ENCODE data around the gene MFSD12. TPM values are rescaled to one million over a fixed set of nuclear protein-coding genes. Genes with fewer than 3 reads are reported as not detected.

Gene MFSD12
- total and polyA plus RNA-seq, 4 donors = 9.4 to 43.6 (median 24.6) TPM

DNA sequence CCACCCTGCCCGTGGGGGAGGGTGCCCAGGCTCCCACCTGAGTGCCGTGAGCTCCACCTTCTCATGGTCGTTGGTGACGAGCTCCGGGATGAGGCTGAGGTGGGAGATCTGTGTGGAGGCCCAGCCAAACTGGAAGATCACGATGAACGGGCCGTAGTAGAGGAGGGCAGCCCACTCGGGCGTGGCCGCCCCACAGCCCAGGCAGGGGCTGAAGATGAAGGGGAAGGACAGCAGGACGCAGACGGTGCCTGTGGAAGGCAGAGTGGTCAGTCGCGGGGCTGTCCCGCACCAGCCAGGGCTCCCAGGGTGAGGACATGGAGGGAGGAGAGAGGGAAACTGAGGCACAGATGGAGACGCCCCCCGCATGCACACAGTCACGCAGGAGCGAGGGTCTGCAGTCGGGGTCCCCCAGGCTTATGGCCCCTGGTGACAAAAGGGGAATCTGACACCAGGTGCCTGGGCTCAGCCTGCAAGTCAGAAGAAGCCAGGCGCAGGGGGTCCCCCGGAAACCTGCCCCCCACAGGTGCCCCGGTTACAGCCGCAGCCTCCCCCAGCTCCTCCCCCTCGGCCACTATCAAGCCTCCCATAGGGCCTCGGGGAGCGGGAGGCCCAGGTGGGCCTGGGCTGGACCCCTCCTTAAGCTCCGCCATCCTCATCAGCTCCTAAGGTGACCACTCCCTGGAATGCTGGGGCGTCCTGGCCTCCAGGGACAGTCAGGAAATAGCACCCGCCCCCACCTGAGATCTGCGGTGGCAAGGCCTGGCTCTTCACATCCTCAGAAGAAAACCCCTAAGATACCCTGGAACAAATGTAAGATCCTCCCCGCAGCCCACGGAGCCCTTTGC, 6.2 kb downstream of the MFSD12 start:
- DNase-seq (ENCODE audit: low spot score) = no peak
- no peaks in the 10 kb centered on the region for H3K27me3 ChIP-seq (ENCODE audit: control insufficient read depth in 4 of 4, insufficient read depth in 4 of 4, low read length in 3 of 4)
- H3K4me3 ChIP-seq (ENCODE audit: low read depth in 1 of 3, low read length in 3 of 3) = no peak overlapping the region
- H3K27ac ChIP-seq (ENCODE audit: low read depth in 1 of 2, low read length in 2 of 2) = no peak overlapping the region
- TF ChIP-seq, protein P1, sequence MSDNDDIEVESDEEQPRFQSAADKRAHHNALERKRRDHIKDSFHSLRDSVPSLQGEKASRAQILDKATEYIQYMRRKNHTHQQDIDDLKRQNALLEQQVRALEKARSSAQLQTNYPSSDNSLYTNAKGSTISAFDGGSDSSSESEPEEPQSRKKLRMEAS (IDR thresholded peaks at IDR 0.05) = no peak
- TF ChIP-seq, protein P2, sequence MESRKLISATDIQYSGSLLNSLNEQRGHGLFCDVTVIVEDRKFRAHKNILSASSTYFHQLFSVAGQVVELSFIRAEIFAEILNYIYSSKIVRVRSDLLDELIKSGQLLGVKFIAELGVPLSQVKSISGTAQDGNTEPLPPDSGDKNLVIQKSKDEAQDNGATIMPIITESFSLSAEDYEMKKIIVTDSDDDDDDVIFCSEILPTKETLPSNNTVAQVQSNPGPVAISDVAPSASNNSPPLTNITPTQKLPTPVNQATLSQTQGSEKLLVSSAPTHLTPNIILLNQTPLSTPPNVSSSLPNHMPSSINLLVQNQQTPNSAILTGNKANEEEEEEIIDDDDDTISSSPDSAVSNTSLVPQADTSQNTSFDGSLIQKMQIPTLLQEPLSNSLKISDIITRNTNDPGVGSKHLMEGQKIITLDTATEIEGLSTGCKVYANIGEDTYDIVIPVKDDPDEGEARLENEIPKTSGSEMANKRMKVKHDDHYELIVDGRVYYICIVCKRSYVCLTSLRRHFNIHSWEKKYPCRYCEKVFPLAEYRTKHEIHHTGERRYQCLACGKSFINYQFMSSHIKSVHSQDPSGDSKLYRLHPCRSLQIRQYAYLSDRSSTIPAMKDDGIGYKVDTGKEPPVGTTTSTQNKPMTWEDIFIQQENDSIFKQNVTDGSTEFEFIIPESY (IDR thresholded peaks at IDR 0.05) = no peak
- TF ChIP-seq TAF1 (conservative IDR thresholded peaks at IDR 0.05) = no peak
- TF ChIP-seq RAD21 (IDR thresholded peaks at IDR 0.05) = no peak
- TF ChIP-seq EGR1 (IDR thresholded peaks at IDR 0.05; ENCODE audit: low read depth in 2 of 2) = no peak
- H3K4me1 ChIP-seq (ENCODE audit: control insufficient read depth in 4 of 4, insufficient read depth in 4 of 4, low read length in 3 of 4) = peaks cover 7 to 35% (median 17%) of the 10 kb centered on the region in 4 donors
- H3K9ac ChIP-seq (ENCODE audit: low read depth in 1 of 2, low read length in 2 of 2) = no peak overlapping the region
- WGBS = 96% methylated on average over 34 of the region's 34 CpGs
- peaks cover 0 to 7% (median 5%) of the 10 kb centered on the region in 4 donors for H3K36me3 ChIP-seq (ENCODE audit: control insufficient read depth in 4 of 4, insufficient read depth in 3 of 4, low read depth in 1 of 4, low read length in 3 of 4)
- H3K9me3 ChIP-seq (ENCODE audit: control insufficient read depth in 4 of 4, low read length in 3 of 4) = no peaks in the 10 kb centered on the region

DNA sequence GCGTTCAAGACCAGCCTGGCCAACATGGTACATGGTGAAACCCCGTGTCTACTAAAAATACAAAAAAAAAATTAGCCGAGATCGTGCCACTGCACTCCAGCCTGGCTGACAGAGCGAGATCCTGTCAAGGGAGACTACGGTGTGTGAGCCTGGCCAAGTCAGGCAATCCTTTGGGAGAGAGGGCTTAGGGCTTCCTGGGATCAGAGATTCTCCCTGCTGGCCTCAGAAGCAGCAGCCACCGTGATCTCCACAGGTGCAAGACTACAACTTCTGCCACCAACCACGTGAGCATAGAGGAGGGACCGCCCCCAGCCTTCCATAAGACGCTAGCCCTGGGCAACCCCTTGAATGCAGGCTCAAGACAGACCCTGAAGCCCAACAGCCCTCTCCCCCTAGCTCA, 7.6 kb downstream of the MFSD12 start:
- no peaks in the 10 kb centered on the region for H3K9me3 ChIP-seq (ENCODE audit: control insufficient read depth in 4 of 4, low read length in 3 of 4)
- H3K27ac ChIP-seq (ENCODE audit: low read depth in 1 of 2, low read length in 2 of 2) = no peak overlapping the region
- TF ChIP-seq YY1 (IDR thresholded peaks at IDR 0.05) (no peak), JUND (IDR thresholded peaks at IDR 0.05) (no peak), FOXA2 (IDR thresholded peaks at IDR 0.05) (no peak), RXRA (IDR thresholded peaks at IDR 0.05) (no peak), NR2F2 (IDR thresholded peaks at IDR 0.05) (no peak), EGR1 (IDR thresholded peaks at IDR 0.05; ENCODE audit: low read depth in 2 of 2) (no peak), SP1 (IDR thresholded peaks at IDR 0.05) (no peak), HNF4G (IDR thresholded peaks at IDR 0.05) (no peak), TAF1 (conservative IDR thresholded peaks at IDR 0.05) (no peak), HNF4A (conservative IDR thresholded peaks at IDR 0.05) (no peak), FOXA1 (IDR thresholded peaks at IDR 0.05) (no peak), RAD21 (IDR thresholded peaks at IDR 0.05) (no peak), GABPA (IDR thresholded peaks at IDR 0.05 in 1 of 2, conservative IDR thresholded peaks at IDR 0.05 in 1 of 2) (no peak)
- TF ChIP-seq, protein P3, sequence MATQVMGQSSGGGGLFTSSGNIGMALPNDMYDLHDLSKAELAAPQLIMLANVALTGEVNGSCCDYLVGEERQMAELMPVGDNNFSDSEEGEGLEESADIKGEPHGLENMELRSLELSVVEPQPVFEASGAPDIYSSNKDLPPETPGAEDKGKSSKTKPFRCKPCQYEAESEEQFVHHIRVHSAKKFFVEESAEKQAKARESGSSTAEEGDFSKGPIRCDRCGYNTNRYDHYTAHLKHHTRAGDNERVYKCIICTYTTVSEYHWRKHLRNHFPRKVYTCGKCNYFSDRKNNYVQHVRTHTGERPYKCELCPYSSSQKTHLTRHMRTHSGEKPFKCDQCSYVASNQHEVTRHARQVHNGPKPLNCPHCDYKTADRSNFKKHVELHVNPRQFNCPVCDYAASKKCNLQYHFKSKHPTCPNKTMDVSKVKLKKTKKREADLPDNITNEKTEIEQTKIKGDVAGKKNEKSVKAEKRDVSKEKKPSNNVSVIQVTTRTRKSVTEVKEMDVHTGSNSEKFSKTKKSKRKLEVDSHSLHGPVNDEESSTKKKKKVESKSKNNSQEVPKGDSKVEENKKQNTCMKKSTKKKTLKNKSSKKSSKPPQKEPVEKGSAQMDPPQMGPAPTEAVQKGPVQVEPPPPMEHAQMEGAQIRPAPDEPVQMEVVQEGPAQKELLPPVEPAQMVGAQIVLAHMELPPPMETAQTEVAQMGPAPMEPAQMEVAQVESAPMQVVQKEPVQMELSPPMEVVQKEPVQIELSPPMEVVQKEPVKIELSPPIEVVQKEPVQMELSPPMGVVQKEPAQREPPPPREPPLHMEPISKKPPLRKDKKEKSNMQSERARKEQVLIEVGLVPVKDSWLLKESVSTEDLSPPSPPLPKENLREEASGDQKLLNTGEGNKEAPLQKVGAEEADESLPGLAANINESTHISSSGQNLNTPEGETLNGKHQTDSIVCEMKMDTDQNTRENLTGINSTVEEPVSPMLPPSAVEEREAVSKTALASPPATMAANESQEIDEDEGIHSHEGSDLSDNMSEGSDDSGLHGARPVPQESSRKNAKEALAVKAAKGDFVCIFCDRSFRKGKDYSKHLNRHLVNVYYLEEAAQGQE (IDR thresholded peaks at IDR 0.05) = no peak
- TF ChIP-seq, protein P2 (IDR thresholded peaks at IDR 0.05) = no peak
- TF ChIP-seq, protein P1 (IDR thresholded peaks at IDR 0.05) = no peak
- TF ChIP-seq, protein P4, sequence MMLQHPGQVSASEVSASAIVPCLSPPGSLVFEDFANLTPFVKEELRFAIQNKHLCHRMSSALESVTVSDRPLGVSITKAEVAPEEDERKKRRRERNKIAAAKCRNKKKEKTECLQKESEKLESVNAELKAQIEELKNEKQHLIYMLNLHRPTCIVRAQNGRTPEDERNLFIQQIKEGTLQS (IDR thresholded peaks at IDR 0.05) = no peak
- TF ChIP-seq, protein P5, sequence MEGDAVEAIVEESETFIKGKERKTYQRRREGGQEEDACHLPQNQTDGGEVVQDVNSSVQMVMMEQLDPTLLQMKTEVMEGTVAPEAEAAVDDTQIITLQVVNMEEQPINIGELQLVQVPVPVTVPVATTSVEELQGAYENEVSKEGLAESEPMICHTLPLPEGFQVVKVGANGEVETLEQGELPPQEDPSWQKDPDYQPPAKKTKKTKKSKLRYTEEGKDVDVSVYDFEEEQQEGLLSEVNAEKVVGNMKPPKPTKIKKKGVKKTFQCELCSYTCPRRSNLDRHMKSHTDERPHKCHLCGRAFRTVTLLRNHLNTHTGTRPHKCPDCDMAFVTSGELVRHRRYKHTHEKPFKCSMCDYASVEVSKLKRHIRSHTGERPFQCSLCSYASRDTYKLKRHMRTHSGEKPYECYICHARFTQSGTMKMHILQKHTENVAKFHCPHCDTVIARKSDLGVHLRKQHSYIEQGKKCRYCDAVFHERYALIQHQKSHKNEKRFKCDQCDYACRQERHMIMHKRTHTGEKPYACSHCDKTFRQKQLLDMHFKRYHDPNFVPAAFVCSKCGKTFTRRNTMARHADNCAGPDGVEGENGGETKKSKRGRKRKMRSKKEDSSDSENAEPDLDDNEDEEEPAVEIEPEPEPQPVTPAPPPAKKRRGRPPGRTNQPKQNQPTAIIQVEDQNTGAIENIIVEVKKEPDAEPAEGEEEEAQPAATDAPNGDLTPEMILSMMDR (IDR thresholded peaks at IDR 0.05; ENCODE audit: low read depth, low read length, missing input control) = no peak

More for the DNA sequence above, 7.6 kb downstream of the MFSD12 start:
- Histone ChIP-seq H3K9ac (ENCODE audit: low read depth in 1 of 2, low read length in 2 of 2) (no peak overlapping the region), H3K4me1 (ENCODE audit: control insufficient read depth in 4 of 4, insufficient read depth in 4 of 4, low read length in 3 of 4) (peaks cover 4 to 24% (median 10%) of the 10 kb centered on the region in 4 donors), H3K27me3 (ENCODE audit: control insufficient read depth in 4 of 4, insufficient read depth in 4 of 4, low read length in 3 of 4) (no peaks in the 10 kb centered on the region), H3K36me3 (ENCODE audit: control insufficient read depth in 4 of 4, insufficient read depth in 3 of 4, low read depth in 1 of 4, low read length in 3 of 4) (peaks cover 0 to 9% (median 5%) of the 10 kb centered on the region in 4 donors), H3K4me3 (ENCODE audit: low read depth in 1 of 3, low read length in 3 of 3) (no peak overlapping the region)
- DNase-seq (ENCODE audit: low spot score) = no peak
- WGBS = 89% methylated on average over 10 of the region's 10 CpGs

All from liver (tissue), 9 donors.